IPS-20b (cell line): Measurements from ENCODE around the gene FBXO30.

Source experiments
- H3K27ac ChIP-seq: one replicate; pipeline ENCODE4 v1.5.1; 2013; ENCODE audit warnings: low read length
- H3K27me3 ChIP-seq: 2 replicates; pipeline ENCODE4 v1.6.1; 2013; ENCODE audit warnings: mild to moderate bottlenecking, low read length, inconsistent platforms; ENCODE audit not compliant: insufficient read depth
- H3K36me3 ChIP-seq: 2 replicates; pipeline ENCODE4 v1.6.1; 2013; ENCODE audit warnings: low read depth, mild to moderate bottlenecking, inconsistent platforms, low read length, moderate library complexity; ENCODE audit not compliant: insufficient read depth
- H3K4me1 ChIP-seq: 2 replicates; pipeline ENCODE4 v1.6.1; 2013; ENCODE audit warnings: mild to moderate bottlenecking, control low read depth, inconsistent platforms, low read length, moderate library complexity; ENCODE audit not compliant: insufficient read depth
- H3K4me3 ChIP-seq: 2 replicates; pipeline ENCODE4 v1.5.1; 2013; ENCODE audit warnings: mild to moderate bottlenecking, low read length, inconsistent platforms
- H3K9ac ChIP-seq: 2 replicates; pipeline ENCODE4 v1.6.1; 2013; ENCODE audit warnings: low read depth, mild to moderate bottlenecking, inconsistent platforms, low read length, moderate library complexity
- H3K9me3 ChIP-seq: 2 replicates; pipeline ENCODE4 v1.6.1; 2013; ENCODE audit warnings: mild to moderate bottlenecking, low read depth, low read length, inconsistent platforms; ENCODE audit not compliant: insufficient read depth

FBXO30 gene

GRCh38 chr6:145745861-145746260, 68.7 kb downstream of the FBXO30 start:
- no peak overlapping the region for H3K4me3 ChIP-seq
- H3K9ac ChIP-seq: no peak overlapping the region
- H3K27me3 ChIP-seq: no peaks in the 10 kb centered on the region
- no peaks in the 10 kb centered on the region for H3K4me1 ChIP-seq
- no peaks in the 10 kb centered on the region for H3K36me3 ChIP-seq
- H3K9me3 ChIP-seq: no peaks in the 10 kb centered on the region
- H3K27ac ChIP-seq: no peak overlapping the region

- H3K4me1 ChIP-seq: no peaks in the 10 kb centered on the region
- no peaks in the 10 kb centered on the region for H3K36me3 ChIP-seq
- H3K9me3 ChIP-seq: no peaks in the 10 kb centered on the region
- H3K27me3 ChIP-seq: no peaks in the 10 kb centered on the region
- H3K27ac ChIP-seq: no peak overlapping the region
- H3K9ac ChIP-seq: no peak overlapping the region
- no peak overlapping the region for H3K4me3 ChIP-seq
Observed at GRCh38 chr6:145744619-145745018, 70.0 kb downstream of the FBXO30 start.
